B cell (primary cell): ENCODE measurements around the gene ZBTB7A.
"Not testable (repeated sequence)": the region's sequence is repeated elsewhere in the genome, so short reads cannot be mapped to it uniquely, and the experiment has no call there.

Experiments
- CTCF ChIP-seq: fragments of 200-600 bp; IDR thresholded peaks from one replicate; pipeline ENCODE4 v1.8.0; 2022; ENCODE audit warnings: antibody characterized with exemption, mild to moderate bottlenecking
- EZH2 ChIP-seq: IDR thresholded peaks from 2 replicates; pipeline ENCODE4 v1.6.1; 2012; ENCODE audit warnings: borderline replicate concordance, low read depth, mild to moderate bottlenecking, moderate library complexity, low read length; ENCODE audit not compliant: insufficient read depth, poor library complexity, severe bottlenecking

- TF ChIP-seq CTCF, EZH2: not testable (repeated sequence)
These were observed 67.9 kb downstream of the ZBTB7A start for GRCh38 chr19:3998667-3999412.
